HepG2 (cell line): Measurements from ENCODE around the gene ZNF593OS. TPM values are rescaled to one million over a fixed set of nuclear protein-coding genes. Genes with fewer than 3 reads are reported as not detected.

ENCODE experiments used
- ATAC-seq: fragments of 200-7000 bp; cut with Tn5 transposase; 3 replicates; pipeline ENCODE4 v1.9.1; 2020; ENCODE audit warnings: mild to moderate bottlenecking, moderate library complexity
- BruUV-seq: library from RNA; stranded (reverse); fragments of 400-500 nt; replicated peaks from 2 replicates; lab custom pipeline; 2021; lab: Mats Ljungman, UMichigan
- CTCF ChIA-PET: fragments of 300-600 bp; formaldehyde crosslinking; extraction: SDS; loops from one replicate; lab custom pipeline; 2021; ENCODE audit warnings: low total read pairs, inconsistent platforms, low intra/inter-chr PET ratio; lab: Yijun Ruan, JAX
- POLR2A ChIA-PET: fragments of 350-600 bp; sonication (Branson Sonifier 250); formaldehyde crosslinking; loops from one replicate; lab custom pipeline; 2020; ENCODE audit warnings: antibody characterized with exemption, inconsistent platforms; lab: Yijun Ruan, JAX
- DNase-seq: peaks from one replicate; pipeline ENCODE4 v3.0.0-alpha.2; 2015; ENCODE audit warnings: low spot score
- FAIRE-seq: peaks from 3 replicates; lab custom pipeline; 2011; peaks lifted over from hg19 to GRCh38; lab: Jason Lieb, UNC
- H2AFZ ChIP-seq: one replicate; pipeline ENCODE4 v1.6.1; 2011; ENCODE audit warnings: low read length, inconsistent platforms
- H3K27ac ChIP-seq: fragments of 300-600 bp; 3 replicates; pipeline ENCODE4 v1.8.0; 2011; ENCODE audit warnings: mixed run types, mild to moderate bottlenecking, mixed read lengths, low read length, inconsistent platforms; ENCODE audit not compliant: insufficient read depth; ENCODE audit errors: extremely low read length
- H3K27me3 ChIP-seq, 2 experiments: fragments of 200-600 bp in 1 of 2; 2 replicates in 1 of 2; 3 replicates in 1 of 2; pipeline versions ENCODE4 v1.6.0 to v1.8.0; 2011; ENCODE audit warnings: low read length in 2 of 2, mild to moderate bottlenecking in 2 of 2, moderate library complexity in 2 of 2, inconsistent platforms in 1 of 2; ENCODE audit not compliant: insufficient read depth in 2 of 2, control insufficient read depth in 1 of 2
- H3K36me3 ChIP-seq, 2 experiments: fragments of 200-600 bp in 1 of 2; replicated peaks in 1 of 2; 2 replicates in 1 of 2; 3 replicates in 1 of 2; pipeline versions ENCODE4 v1.5.1 to v1.8.0; 2011; ENCODE audit warnings: low read length in 2 of 2, inconsistent platforms in 1 of 2; ENCODE audit not compliant: insufficient read depth in 2 of 2, control insufficient read depth in 1 of 2
- H3K4me1 ChIP-seq: 2 replicates; pipeline ENCODE4 v1.5.1; 2012; ENCODE audit warnings: low read length, inconsistent platforms; ENCODE audit not compliant: insufficient read depth
- H3K4me2 ChIP-seq: 2 replicates; pipeline ENCODE4 v1.6.0; 2011; ENCODE audit warnings: low read depth, low read length, inconsistent platforms
- H3K4me3 ChIP-seq, 3 experiments: fragments of 200-600 bp in 1 of 3; sonication (generic), shearing (Covaris generic) in 1 of 3; replicated peaks in 1 of 3; 2 replicates each; pipeline ENCODE4 v1.5.1; 2011 to 2016; ENCODE audit warnings: low read length in 3 of 3, inconsistent platforms in 2 of 3, low read depth in 2 of 3, mild to moderate bottlenecking in 2 of 3, control low read depth in 1 of 3, mixed read lengths in 1 of 3; ENCODE audit not compliant: insufficient read depth in 1 of 3
- H3K79me2 ChIP-seq: one replicate; pipeline ENCODE4 v1.6.1; 2011; ENCODE audit warnings: low read length, inconsistent platforms; ENCODE audit not compliant: insufficient read depth
- H3K9ac ChIP-seq: 2 replicates; pipeline ENCODE4 v1.6.0; 2011; ENCODE audit warnings: mild to moderate bottlenecking, low read depth, low read length, inconsistent platforms; ENCODE audit not compliant: insufficient read depth
- H3K9me3 ChIP-seq: 2 replicates; pipeline ENCODE4 v1.5.1; 2012; ENCODE audit warnings: mild to moderate bottlenecking, low read length
- H4K20me1 ChIP-seq: 2 replicates; pipeline ENCODE4 v1.6.0; 2011; ENCODE audit warnings: inconsistent platforms, mild to moderate bottlenecking, low read length, moderate library complexity; ENCODE audit not compliant: insufficient read depth
- ARNTL ChIP-seq: sonication (generic); formaldehyde crosslinking; IDR thresholded peaks from 2 replicates; pipeline ENCODE4 v1.4.0; 2020; ENCODE audit warnings: mild to moderate bottlenecking, missing genetic modification reagents
- ATF7 ChIP-seq, 2 experiments: fragments of 450-650 bp in 1 of 2; sonication (generic) in 1 of 2; formaldehyde crosslinking in 1 of 2; IDR thresholded peaks; 2 replicates each; pipeline versions ENCODE4 v1.4.0 to v1.6.1; 2016 to 2020; ENCODE audit warnings: antibody characterized with exemption in 1 of 2, mild to moderate bottlenecking in 1 of 2, missing genetic modification reagents in 1 of 2
- BHLHE40 ChIP-seq: IDR thresholded peaks from 2 replicates; pipeline ENCODE4 v1.6.1; 2011; ENCODE audit warnings: low read length, improper control_type of control experiment
- CBFB ChIP-seq: sonication (generic); formaldehyde crosslinking; IDR thresholded peaks from 2 replicates; pipeline ENCODE4 v1.4.0; 2020; ENCODE audit warnings: missing genetic modification reagents
- MIER3 ChIP-seq: IDR thresholded peaks from 2 replicates; pipeline ENCODE4 v1.6.1; 2016; ENCODE audit warnings: missing compliant biosample characterization, borderline replicate concordance
- PAX8 ChIP-seq: sonication (generic); formaldehyde crosslinking; IDR thresholded peaks from 2 replicates; pipeline ENCODE4 v1.8.0; 2022; ENCODE audit warnings: mild to moderate bottlenecking, missing genetic modification reagents, borderline replicate concordance
- RORA ChIP-seq: sonication (generic); formaldehyde crosslinking; IDR thresholded peaks from 2 replicates; pipeline ENCODE4 v1.5.0; 2020; ENCODE audit warnings: mild to moderate bottlenecking, missing genetic modification reagents, moderate library complexity
- SKI ChIP-seq: fragments of 450-650 bp; IDR thresholded peaks from one replicate; pipeline ENCODE4 v1.6.1; 2018; ENCODE audit warnings: mild to moderate bottlenecking; ENCODE audit not compliant: partially characterized antibody
- SOX6 ChIP-seq, 2 experiments: fragments of 450-650 bp in 1 of 2; sonication (generic) in 1 of 2; formaldehyde crosslinking in 1 of 2; IDR thresholded peaks; 2 replicates each; pipeline versions ENCODE4 v1.4.0 to v1.6.1; 2017 to 2020; ENCODE audit warnings: antibody characterized with exemption in 1 of 2, mild to moderate bottlenecking in 1 of 2, missing genetic modification reagents in 1 of 2
- WGBS: methylation state at CpG from one replicate; pipeline ENCODE4 v1.1.6; 2017; ENCODE audit warnings: low lambda C conversion rate; 5-methylcytosine and 5-hydroxymethylcytosine counted together
- in situ Hi-C: cut with HindIII; loops from 2 replicates; pipeline ENCODE4 v1.10.0; 2017; ENCODE audit warnings: low pct_unique_long_range_greater_than_20kb; ENCODE audit not compliant: extremely low pct_ligation_motif_present
- intact Hi-C: fragments of 100-400 bp; cut with micrococcal nuclease; formaldehyde crosslinking; loops from one replicate; pipeline ENCODE4 v1.10.0; 2022; ENCODE audit not compliant: unreplicated experiment
- polyA plus RNA-seq, 8 experiments: library from polyadenylated mRNA; depleted of rRNA in 3 of 8; stranded (reverse) in 7 of 8; unstranded in 1 of 8; fragments of >200 nt; fragmentation: Illumina TruSeq in 4 of 8; extraction: Trizol in 4 of 8; gene quantifications; 2 replicates each; pipeline versions ENCODE4 v1.2.1 to v1.2.3, GENCODE V29; 2011 to 2016; ENCODE audit warnings: low read depth in 4 of 8, missing spikeins in 1 of 8, mixed read lengths in 1 of 8; ENCODE audit not compliant: insufficient read depth in 1 of 8
- total RNA-seq, 5 experiments: library from RNA; depleted of rRNA; stranded (reverse); fragments of >200 nt; fragmentation: Illumina TruSeq; extraction: Trizol; gene quantifications; 2 replicates each; pipeline ENCODE4 v1.2.3, GENCODE V29; 2016; ENCODE audit warnings: low read depth in 1 of 5
- TF ChIP-seq, protein P1 (sequence below): sonication (generic); formaldehyde crosslinking; IDR thresholded peaks from 2 replicates; pipeline ENCODE4 v1.4.0; 2020; ENCODE audit warnings: missing genetic modification reagents
- TF ChIP-seq, protein P2 (sequence below): sonication (generic); formaldehyde crosslinking; IDR thresholded peaks from 2 replicates; pipeline ENCODE4 v1.5.0; 2020; ENCODE audit warnings: missing genetic modification reagents, mild to moderate bottlenecking, borderline replicate concordance
- TF ChIP-seq, protein P3 (sequence below): IDR thresholded peaks from 2 replicates; pipeline ENCODE4 v1.6.1; 2016; ENCODE audit warnings: mild to moderate bottlenecking
- TF ChIP-seq, protein P4 (sequence below): sonication (generic); formaldehyde crosslinking; IDR thresholded peaks from 2 replicates; pipeline ENCODE4 v1.4.0; 2020; ENCODE audit warnings: low read depth, mild to moderate bottlenecking, missing genetic modification reagents
- TF ChIP-seq, protein P5 (sequence below): sonication (generic); formaldehyde crosslinking; IDR thresholded peaks from 2 replicates; pipeline ENCODE4 v1.4.0; 2020; ENCODE audit warnings: missing genetic modification reagents

ZNF593OS gene
- total and polyA plus RNA-seq, 2 of the 13 experiments (the other 11 are each of a cell fraction or from before 2014, with no cell fraction given), result not detected

DNA sequence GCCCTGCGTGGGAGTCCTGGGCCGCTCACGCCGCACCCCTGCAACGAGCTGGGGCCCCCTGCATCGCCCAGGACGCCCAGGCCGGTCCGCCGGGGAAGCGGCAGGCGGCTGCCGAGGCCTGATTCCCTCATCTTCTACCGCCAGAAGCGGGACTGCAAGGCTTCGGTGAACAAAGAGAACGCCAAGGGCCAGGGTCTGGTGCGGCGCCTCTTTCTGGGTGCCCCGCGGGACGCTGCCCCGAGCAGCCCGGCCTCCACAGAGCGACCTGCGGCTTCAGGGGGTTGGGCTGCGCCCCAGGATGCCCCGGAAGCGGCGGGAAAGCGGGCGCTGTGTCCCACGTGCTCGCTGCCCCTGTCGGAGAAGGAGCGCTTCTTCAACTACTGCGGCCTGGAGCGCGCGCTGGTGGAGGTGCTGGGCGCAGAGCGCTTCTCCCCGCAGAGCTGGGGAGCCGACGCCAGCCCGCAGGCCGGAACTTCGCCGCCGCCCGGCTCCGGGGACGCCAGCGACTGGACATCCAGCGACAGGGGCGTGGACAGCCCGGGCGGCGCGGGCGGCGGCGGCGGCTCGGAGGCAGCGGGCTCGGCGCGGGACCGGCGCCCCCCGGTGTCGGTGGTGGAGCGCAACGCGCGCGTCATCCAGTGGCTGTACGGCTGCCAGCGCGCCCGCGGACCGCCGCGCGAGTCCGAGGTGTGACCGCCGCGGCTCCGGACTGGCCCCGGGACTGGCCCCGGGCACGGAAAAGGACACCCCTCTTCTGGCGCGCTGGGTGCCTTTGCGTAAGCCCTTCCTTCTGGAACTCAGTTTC lies 10.0 kb downstream of the ZNF593OS start:
- 31% methylated on average over 8 of the region's 98 CpGs for WGBS
- Histone ChIP-seq H3K4me2 (peak overlapping the region; percentile 78), H3K79me2 (no peaks in the 10 kb centered on the region), H3K27me3 (peaks cover 12 to 68% of the 10 kb centered on the region in 2 experiments; a peak in 4 of 5 replicates), H3K4me3 (peak overlapping the region; percentile 42 to 76 (median 47); a peak in 5 of 6 replicates), H3K36me3 (no peaks in the 10 kb centered on the region), H3K4me1 (peaks cover 43% of the 10 kb centered on the region), H2AFZ (no peak overlapping the region), H3K9me3 (no peaks in the 10 kb centered on the region), H3K27ac (no peak overlapping the region), H4K20me1 (no peaks in the 10 kb centered on the region), H3K9ac (peak overlapping the region; percentile 15; the same call in 1 of the 2 replicates)
- BruUV-seq, result no TSS peak
- ChIA-PET POLR2A (no interaction called here), CTCF (no interaction called here)
- no peak for DNase-seq
- peak; percentile 66 for ATAC-seq
- in situ Hi-C loops, result loop anchor here (10.0 kb wide), 1 partner anchor 267 kb away; no protein-coding TSS in a partner anchor
- no peak for FAIRE-seq
- intact Hi-C loops, result loop anchor here (5.0 kb wide), 2 partner anchors 49 to 124 kb away; partner anchors contain the start of gene PDIK1L
- TF ChIP-seq, protein P1, sequence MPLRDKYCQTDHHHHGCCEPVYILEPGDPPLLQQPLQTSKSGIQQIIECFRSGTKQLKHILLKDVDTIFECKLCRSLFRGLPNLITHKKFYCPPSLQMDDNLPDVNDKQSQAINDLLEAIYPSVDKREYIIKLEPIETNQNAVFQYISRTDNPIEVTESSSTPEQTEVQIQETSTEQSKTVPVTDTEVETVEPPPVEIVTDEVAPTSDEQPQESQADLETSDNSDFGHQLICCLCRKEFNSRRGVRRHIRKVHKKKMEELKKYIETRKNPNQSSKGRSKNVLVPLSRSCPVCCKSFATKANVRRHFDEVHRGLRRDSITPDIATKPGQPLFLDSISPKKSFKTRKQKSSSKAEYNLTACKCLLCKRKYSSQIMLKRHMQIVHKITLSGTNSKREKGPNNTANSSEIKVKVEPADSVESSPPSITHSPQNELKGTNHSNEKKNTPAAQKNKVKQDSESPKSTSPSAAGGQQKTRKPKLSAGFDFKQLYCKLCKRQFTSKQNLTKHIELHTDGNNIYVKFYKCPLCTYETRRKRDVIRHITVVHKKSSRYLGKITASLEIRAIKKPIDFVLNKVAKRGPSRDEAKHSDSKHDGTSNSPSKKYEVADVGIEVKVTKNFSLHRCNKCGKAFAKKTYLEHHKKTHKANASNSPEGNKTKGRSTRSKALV, result peak; percentile 88
- no peak for TF ChIP-seq ARNTL (CRISPR knock-in tag)
- TF ChIP-seq SOX6 (IDR thresholded peaks at IDR 0.05), result no peak
- TF ChIP-seq SOX6 (CRISPR knock-in tag; IDR thresholded peaks at IDR 0.05), result 0 out of 2 replicates have a peak, but pooled peaks have one; percentile 18
- no peak for TF ChIP-seq MIER3
- TF ChIP-seq, protein P2, sequence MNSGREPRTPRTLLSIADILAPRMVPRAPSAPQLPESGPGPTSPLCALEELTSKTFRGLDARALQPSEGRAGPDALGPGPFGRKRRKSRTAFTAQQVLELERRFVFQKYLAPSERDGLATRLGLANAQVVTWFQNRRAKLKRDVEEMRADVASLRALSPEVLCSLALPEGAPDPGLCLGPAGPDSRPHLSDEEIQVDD (CRISPR knock-in tag), result no peak; the same call in 1 of the 2 replicates
- TF ChIP-seq PAX8 (CRISPR knock-in tag), result no peak
- TF ChIP-seq, protein P3, sequence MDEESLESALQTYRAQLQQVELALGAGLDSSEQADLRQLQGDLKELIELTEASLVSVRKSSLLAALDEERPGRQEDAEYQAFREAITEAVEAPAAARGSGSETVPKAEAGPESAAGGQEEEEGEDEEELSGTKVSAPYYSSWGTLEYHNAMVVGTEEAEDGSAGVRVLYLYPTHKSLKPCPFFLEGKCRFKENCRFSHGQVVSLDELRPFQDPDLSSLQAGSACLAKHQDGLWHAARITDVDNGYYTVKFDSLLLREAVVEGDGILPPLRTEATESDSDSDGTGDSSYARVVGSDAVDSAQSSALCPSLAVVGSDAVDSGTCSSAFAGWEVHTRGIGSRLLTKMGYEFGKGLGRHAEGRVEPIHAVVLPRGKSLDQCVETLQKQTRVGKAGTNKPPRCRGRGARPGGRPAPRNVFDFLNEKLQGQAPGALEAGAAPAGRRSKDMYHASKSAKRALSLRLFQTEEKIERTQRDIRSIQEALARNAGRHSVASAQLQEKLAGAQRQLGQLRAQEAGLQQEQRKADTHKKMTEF (CRISPR knock-in tag), result peak; percentile 23; the same call in 1 of the 2 replicates
- TF ChIP-seq SKI, result peak; percentile 23
- TF ChIP-seq, protein P4, sequence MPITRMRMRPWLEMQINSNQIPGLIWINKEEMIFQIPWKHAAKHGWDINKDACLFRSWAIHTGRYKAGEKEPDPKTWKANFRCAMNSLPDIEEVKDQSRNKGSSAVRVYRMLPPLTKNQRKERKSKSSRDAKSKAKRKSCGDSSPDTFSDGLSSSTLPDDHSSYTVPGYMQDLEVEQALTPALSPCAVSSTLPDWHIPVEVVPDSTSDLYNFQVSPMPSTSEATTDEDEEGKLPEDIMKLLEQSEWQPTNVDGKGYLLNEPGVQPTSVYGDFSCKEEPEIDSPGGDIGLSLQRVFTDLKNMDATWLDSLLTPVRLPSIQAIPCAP (CRISPR knock-in tag), result peak; percentile 45; the same call in 1 of the 2 replicates
- TF ChIP-seq CBFB (CRISPR knock-in tag), result no peak
- no peak for TF ChIP-seq ATF7 (IDR thresholded peaks at IDR 0.05)
- TF ChIP-seq ATF7 (CRISPR knock-in tag; IDR thresholded peaks at IDR 0.05), result no peak
- TF ChIP-seq, protein P5, sequence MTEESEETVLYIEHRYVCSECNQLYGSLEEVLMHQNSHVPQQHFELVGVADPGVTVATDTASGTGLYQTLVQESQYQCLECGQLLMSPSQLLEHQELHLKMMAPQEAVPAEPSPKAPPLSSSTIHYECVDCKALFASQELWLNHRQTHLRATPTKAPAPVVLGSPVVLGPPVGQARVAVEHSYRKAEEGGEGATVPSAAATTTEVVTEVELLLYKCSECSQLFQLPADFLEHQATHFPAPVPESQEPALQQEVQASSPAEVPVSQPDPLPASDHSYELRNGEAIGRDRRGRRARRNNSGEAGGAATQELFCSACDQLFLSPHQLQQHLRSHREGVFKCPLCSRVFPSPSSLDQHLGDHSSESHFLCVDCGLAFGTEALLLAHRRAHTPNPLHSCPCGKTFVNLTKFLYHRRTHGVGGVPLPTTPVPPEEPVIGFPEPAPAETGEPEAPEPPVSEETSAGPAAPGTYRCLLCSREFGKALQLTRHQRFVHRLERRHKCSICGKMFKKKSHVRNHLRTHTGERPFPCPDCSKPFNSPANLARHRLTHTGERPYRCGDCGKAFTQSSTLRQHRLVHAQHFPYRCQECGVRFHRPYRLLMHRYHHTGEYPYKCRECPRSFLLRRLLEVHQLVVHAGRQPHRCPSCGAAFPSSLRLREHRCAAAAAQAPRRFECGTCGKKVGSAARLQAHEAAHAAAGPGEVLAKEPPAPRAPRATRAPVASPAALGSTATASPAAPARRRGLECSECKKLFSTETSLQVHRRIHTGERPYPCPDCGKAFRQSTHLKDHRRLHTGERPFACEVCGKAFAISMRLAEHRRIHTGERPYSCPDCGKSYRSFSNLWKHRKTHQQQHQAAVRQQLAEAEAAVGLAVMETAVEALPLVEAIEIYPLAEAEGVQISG, result peak; percentile 22; the same call in 1 of the 2 replicates
- no peak for TF ChIP-seq BHLHE40
- TF ChIP-seq RORA (CRISPR knock-in tag), result no peak
